ENCODE results near the gene ZSCAN22. TPM values are rescaled to one million over a fixed set of nuclear protein-coding genes. Genes with fewer than 3 reads are reported as not detected.
A peak's percentile ranks its signal among the peaks of the same experiment; 100 is the strongest.

The ZSCAN22 gene
- total RNA-seq, 4 donors from 2014 or later: 2.5 to 4.6 (median 4.0) TPM

DNA sequence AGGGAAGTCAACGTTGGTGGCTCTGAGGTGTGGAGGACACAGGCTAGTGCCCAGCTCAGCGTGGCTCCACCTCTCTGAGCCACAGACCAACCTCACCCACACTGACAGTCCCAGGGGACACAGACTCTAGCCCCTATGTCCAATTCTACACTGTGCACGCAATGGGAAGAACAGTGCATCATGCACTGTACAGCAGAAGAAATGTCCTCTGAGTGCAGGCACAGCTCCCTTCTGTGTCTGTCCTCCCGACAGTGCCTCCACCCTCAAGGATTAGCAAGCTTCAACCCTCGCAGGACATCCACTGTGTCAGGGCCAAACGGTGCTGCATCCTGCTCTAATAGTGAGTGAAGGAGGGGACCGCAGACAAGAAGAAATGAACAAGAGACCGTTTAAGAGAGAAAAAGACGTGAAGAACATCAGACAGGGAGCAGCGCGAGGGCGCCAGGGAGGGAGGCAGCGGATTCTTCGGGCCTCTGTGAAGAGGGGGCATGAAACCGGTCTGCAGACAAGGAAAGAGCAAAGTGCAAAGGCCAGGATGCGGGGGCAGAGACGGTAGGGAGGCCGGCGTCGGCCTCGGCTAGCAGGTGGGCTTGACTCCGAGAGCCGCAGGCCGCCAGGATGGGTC lies 53.4 kb downstream of the ZSCAN22 start:
- H3K9me3 ChIP-seq: no peaks in the 10 kb centered on the region
- DNase-seq: no peak
- H3K36me3 ChIP-seq: no peaks in the 10 kb centered on the region
- H3K4me3 ChIP-seq: peak overlapping the region; percentile 60 to 83 (median 78)
- peaks cover 0 to 22% (median 10%) of the 10 kb centered on the region in 4 donors for H3K4me1 ChIP-seq
- TF ChIP-seq POLR2A (IDR thresholded peaks at IDR 0.05) (no peak), CTCF (IDR thresholded peaks at IDR 0.05) (no peak)
- peak overlapping the region; percentile 86 to 96 (median 92) for H3K27ac ChIP-seq
- no peaks in the 10 kb centered on the region for H3K27me3 ChIP-seq

DNA sequence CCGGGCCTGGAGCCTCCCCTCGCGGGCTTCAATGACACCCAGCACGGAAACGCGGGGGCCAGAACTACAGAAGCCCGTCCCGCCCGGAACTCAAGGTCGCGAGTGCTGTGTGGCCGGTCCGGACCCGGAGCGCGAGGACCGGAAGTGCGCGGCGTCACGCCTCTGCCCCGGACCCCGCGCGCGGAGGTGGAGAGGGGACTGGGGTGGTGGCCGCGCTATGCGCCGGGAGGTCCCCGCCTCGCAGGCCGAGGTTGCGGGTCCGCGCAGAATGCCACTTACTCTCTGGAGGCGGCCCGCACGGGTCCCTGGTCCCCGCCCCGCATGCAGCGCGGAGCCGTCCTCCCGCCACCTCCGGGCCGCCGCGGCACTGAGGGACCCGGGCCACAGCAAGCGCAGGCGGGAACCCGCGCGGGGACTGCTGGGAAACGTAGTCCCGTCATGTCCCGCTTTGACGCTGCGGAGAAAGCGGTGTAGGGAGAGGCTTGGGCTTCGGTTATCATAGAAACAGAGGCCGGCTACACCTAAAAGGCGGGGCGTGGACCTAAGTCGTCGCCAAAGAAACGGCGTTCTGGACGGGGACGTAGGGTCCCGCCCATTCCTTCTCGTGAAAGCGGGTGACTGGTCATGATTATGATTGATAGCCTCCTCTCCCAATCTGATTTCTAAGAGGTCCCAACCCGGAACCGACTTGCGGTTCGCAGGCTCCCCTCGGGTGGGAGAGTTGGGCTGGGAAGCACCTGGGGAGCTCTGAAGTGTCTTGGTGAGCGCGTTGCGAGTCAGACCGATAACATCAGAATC lies 54.1 kb downstream of the ZSCAN22 start, which contains the start of gene ZNF837:
Gene ZNF837, minus strand, starts transcription at position 369 of the 798 bp plus-strand sequence. CDS start 11,698 bp downstream, outside the sequence.
- Histone ChIP-seq H3K27me3 (no peaks in the 10 kb centered on the region), H3K27ac (peak within 1 kb of the TSS; percentile 86 to 96 (median 92)), H3K4me1 (peaks cover 0 to 29% (median 15%) of the 10 kb centered on the region in 4 donors), H3K36me3 (no peaks in the 10 kb centered on the region), H3K9me3 (no peaks in the 10 kb centered on the region), H3K4me3 (peak within 1 kb of the TSS; percentile 60 to 83 (median 78))
- TF ChIP-seq CTCF (IDR thresholded peaks at IDR 0.05) (peak in 3 of 6 experiments; percentile 20 to 45 (median 24)), POLR2A (IDR thresholded peaks at IDR 0.05) (peak; percentile 87 to 92)
- DNase-seq: peak; percentile 98 to 100 (median 99)

DNA sequence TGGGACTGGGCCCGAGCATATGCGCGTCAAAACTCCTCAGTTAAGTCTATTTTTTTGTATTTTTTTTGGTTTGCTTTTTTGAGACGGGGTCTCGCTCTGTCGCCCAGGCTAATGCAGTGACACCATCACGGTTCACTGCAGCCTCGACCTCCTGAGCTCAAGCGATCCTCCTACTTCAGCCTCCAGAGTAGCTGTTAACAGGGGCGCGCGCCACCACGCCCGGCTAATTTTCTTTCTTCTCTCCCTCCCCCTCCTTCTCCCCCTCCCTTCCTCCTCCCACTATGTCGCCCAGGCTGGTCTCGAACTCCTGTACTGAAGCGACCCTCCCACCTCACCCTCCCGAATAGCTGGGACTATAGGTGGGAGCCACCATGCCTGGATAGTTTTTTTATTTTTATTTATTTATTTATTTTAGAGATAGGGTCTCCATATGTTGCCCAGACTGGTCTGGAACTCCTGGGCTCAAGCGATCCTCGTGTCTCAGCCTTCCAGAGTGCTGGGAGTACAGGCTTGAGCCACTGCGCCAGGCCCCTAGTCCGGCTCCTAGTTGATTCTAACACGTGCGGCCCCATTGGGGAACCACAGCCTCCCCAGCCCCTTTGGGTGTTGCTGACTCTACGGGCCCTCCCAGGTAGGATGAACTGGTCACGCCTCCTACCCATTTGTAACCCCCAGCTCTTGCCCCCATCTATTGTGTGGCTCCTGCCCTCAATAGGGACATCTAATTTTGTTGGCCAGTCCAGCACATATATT lies 54.8 kb downstream of the ZSCAN22 start:
- TF ChIP-seq CTCF (IDR thresholded peaks at IDR 0.05) (no peak), POLR2A (IDR thresholded peaks at IDR 0.05) (no peak)
- H3K27ac ChIP-seq: peak overlapping the region; percentile 72 to 96 (median 89)
- H3K4me3 ChIP-seq: peak overlapping the region; percentile 60 to 83 (median 78)
- DNase-seq: no peak
- no peaks in the 10 kb centered on the region for H3K9me3 ChIP-seq
- no peaks in the 10 kb centered on the region for H3K27me3 ChIP-seq
- peaks cover 0 to 33% (median 18%) of the 10 kb centered on the region in 4 donors for H3K4me1 ChIP-seq
- H3K36me3 ChIP-seq: no peaks in the 10 kb centered on the region

DNA sequence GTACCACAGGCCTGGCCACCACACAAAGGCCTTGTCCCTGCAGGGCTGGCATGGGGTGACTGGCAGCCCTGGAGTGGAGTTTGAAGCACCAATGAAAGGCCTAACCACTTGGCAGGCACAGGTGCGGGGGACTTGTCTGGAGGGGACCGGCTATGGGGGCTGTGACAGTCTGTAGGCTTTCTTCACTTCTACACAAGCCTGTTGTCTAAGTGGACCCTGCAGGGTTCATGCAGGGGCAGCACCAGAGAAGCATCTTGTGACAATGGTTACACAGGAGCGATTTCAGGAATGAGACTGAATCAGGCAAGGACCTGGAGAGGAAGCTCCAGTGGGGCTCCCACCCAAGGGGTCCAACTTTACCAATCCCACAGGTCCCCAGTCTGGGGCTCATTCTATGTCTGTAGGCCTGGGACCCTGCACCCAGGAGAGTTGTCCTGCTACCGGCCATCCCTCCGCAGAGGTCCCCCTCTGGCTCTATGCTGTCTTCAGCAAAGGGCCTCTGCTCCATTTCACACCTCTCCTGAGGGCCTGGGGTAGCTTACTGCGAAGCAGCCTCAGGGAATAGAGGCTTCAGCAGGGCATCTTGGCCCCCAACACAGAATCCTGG lies 56.3 kb downstream of the ZSCAN22 start:
- TF ChIP-seq POLR2A (IDR thresholded peaks at IDR 0.05) (no peak), CTCF (IDR thresholded peaks at IDR 0.05) (no peak)
- Histone ChIP-seq H3K36me3 (no peaks in the 10 kb centered on the region), H3K4me3 (no peak overlapping the region), H3K27ac (no peak overlapping the region), H3K27me3 (no peaks in the 10 kb centered on the region), H3K4me1 (peaks cover 0 to 39% (median 25%) of the 10 kb centered on the region in 4 donors), H3K9me3 (no peaks in the 10 kb centered on the region)
- DNase-seq: peak in 1 of 3 donors; percentile 43

All from Peyer's patch (tissue), 4 donors.